Left lung (tissue), 10 donors: ENCODE data around the gene EXOC1L. TPM values are rescaled to one million over a fixed set of nuclear protein-coding genes. Genes with fewer than 3 reads are reported as not detected.

Experiments
- ATAC-seq: fragments of 200-7000 bp; cut with Tn5 transposase; one replicate; pipeline ENCODE4 v1.9.1; 2020; ENCODE audit warnings: moderate library complexity
- DNase-seq, 4 donors: peaks; one replicate each; pipeline ENCODE4 v3.0.0-alpha.2; 2013 to 2020
- H3K27ac ChIP-seq, 2 donors: fragments of 200-600 bp; sonication (generic) in 1 of 2; one replicate each; pipeline versions ENCODE4 v1.5.0 to v1.8.0; 2020 to 2021
- H3K27me3 ChIP-seq, 2 donors: fragments of 200-600 bp; sonication (generic) in 1 of 2; one replicate each; pipeline versions ENCODE4 v1.5.0 to v1.8.0; 2020 to 2021
- H3K36me3 ChIP-seq, 2 donors: fragments of 200-600 bp; sonication (generic) in 1 of 2; one replicate each; pipeline versions ENCODE4 v1.5.0 to v1.8.0; 2020 to 2021
- H3K4me1 ChIP-seq, 2 donors: fragments of 200-600 bp; one replicate each; pipeline ENCODE4 v1.8.0; 2021
- H3K4me3 ChIP-seq, 2 donors: fragments of 200-600 bp; sonication (generic) in 1 of 2; one replicate each; pipeline versions ENCODE4 v1.5.0 to v1.8.0; 2020 to 2021; ENCODE audit warnings: mild to moderate bottlenecking in 1 of 2
- H3K9me3 ChIP-seq, 2 donors: fragments of 200-600 bp; sonication (generic) in 1 of 2; one replicate each; pipeline versions ENCODE4 v1.5.0 to v1.8.0; 2020 to 2021
- CTCF ChIP-seq, 2 donors: fragments of 200-600 bp; sonication (generic) in 1 of 2; IDR thresholded peaks; one replicate each; pipeline versions ENCODE4 v1.5.0 to v1.8.0; 2021; ENCODE audit warnings: antibody characterized with exemption in 2 of 2
- intact Hi-C, 2 donors: fragments of 100-400 bp; cut with DNase I; formaldehyde crosslinking; loops; one replicate each; pipeline versions ENCODE4 v1.11.2 to v1.14.2; 2022
- polyA plus RNA-seq, 6 donors: library from polyadenylated mRNA; unstranded; fragments of 120-200 nt; gene quantifications; one replicate each; pipeline ENCODE4 v1.2.1, GENCODE V29; 2013; ENCODE audit not compliant: insufficient read length in 6 of 6
- total RNA-seq, 2 donors: library from RNA; stranded (reverse); fragmentation: NEBNext Ultra II Directional; extraction: Animal tissue kit (Norgen Biotek cat#: 25700); gene quantifications; one replicate each; pipeline ENCODE4 v1.2.1, GENCODE V29; 2021
- donor health status: DM: no; HTN: yes; CAD: no.
- donor health status: DM: no; HTN: no; CAD: no.

Gene EXOC1L
- total and polyA plus RNA-seq, 8 donors = 0.20 to 0.43 (median 0.36) TPM; not detected in 5

- Histone ChIP-seq H3K4me1 (no peaks in the 10 kb centered on the region), H3K4me3 (no peak overlapping the region), H3K9me3 (no peaks in the 10 kb centered on the region), H3K27ac (no peak overlapping the region), H3K36me3 (no peaks in the 10 kb centered on the region), H3K27me3 (peaks cover 0 to 8% of the 10 kb centered on the region in 2 donors)
- DNase-seq = peak in 2 of 4 donors; percentile 6 to 10
- intact Hi-C loops = no loop called here
- no peak for TF ChIP-seq CTCF (IDR thresholded peaks at IDR 0.05)
- ATAC-seq = no peak
These were observed 689 bp downstream of the EXOC1L start for GRCh38 chr4:55820279-55820678.

GRCh38 chr4:55822329-55822728, 2.7 kb downstream of the EXOC1L start:
- Histone ChIP-seq H3K4me1 (no peaks in the 10 kb centered on the region), H3K27ac (no peak overlapping the region), H3K4me3 (no peak overlapping the region), H3K9me3 (no peaks in the 10 kb centered on the region), H3K27me3 (peaks cover 0 to 8% of the 10 kb centered on the region in 2 donors), H3K36me3 (no peaks in the 10 kb centered on the region)
- no peak for ATAC-seq
- TF ChIP-seq CTCF (IDR thresholded peaks at IDR 0.05) = no peak
- no peak for DNase-seq
- intact Hi-C loops = no loop called here

GRCh38 chr4:55824865-55825264, 5.3 kb downstream of the EXOC1L start:
- no peak for TF ChIP-seq CTCF (IDR thresholded peaks at IDR 0.05)
- H3K4me1 ChIP-seq = no peaks in the 10 kb centered on the region
- H3K27me3 ChIP-seq = peaks cover 0 to 3% of the 10 kb centered on the region in 2 donors
- H3K9me3 ChIP-seq = no peaks in the 10 kb centered on the region
- DNase-seq (no peak), ATAC-seq (no peak)
- no peak overlapping the region for H3K27ac ChIP-seq
- intact Hi-C loops = no loop called here
- no peak overlapping the region for H3K4me3 ChIP-seq
- no peaks in the 10 kb centered on the region for H3K36me3 ChIP-seq

GRCh38 chr4:55826986-55827385, 7.4 kb downstream of the EXOC1L start:
- H3K4me3 ChIP-seq = no peak overlapping the region
- no peaks in the 10 kb centered on the region for H3K9me3 ChIP-seq
- H3K27ac ChIP-seq = no peak overlapping the region
- no peak for DNase-seq
- no peaks in the 10 kb centered on the region for H3K4me1 ChIP-seq
- H3K36me3 ChIP-seq = no peaks in the 10 kb centered on the region
- no peaks in the 10 kb centered on the region for H3K27me3 ChIP-seq
- intact Hi-C loops = no loop called here
- no peak for ATAC-seq
- no peak for TF ChIP-seq CTCF (IDR thresholded peaks at IDR 0.05)

- Histone ChIP-seq H3K27me3 (no peaks in the 10 kb centered on the region), H3K27ac (no peak overlapping the region), H3K36me3 (no peaks in the 10 kb centered on the region), H3K9me3 (no peaks in the 10 kb centered on the region), H3K4me3 (no peak overlapping the region), H3K4me1 (no peaks in the 10 kb centered on the region)
- no peak for TF ChIP-seq CTCF (IDR thresholded peaks at IDR 0.05)
- no peak for ATAC-seq
- no peak for DNase-seq
- intact Hi-C loops = no loop called here
These were observed 8.0 kb downstream of the EXOC1L start for GRCh38 chr4:55827582-55827981.
